ENCODE measurements around the gene EVA1C. TPM values are rescaled to one million over a fixed set of nuclear protein-coding genes. Genes with fewer than 3 reads are reported as not detected.

EVA1C gene
- total and polyA plus RNA-seq, 10 of the 15 experiments (the other 5 are each of a cell fraction or from before 2014, with no cell fraction given): 0.13 to 0.56 (median 0.34) TPM; not detected in 7

DNA sequence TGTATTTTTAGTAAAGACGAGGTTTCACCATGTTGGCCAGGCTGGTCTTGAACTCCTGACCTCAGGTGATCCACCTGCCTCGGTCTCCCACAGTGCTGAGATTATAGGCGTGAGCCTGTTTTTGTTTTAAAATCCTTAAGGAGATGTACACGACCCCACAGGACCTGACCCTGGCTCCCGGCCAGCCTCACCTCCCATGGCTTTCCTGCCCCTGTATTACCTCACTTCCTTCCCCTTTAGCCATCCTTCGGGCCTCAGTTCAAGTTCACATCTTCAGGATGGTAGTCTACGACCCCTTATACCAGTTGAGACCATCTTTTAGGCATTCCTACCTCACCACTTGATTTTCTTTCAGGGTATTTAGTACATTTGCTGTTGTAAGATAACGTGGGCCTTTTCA is 136.5 kb downstream of the EVA1C start:
- Histone ChIP-seq H3K79me2 (ENCODE audit: control insufficient read depth, insufficient read depth, low read length) (no peaks in the 10 kb centered on the region), H3K9me3 (replicated peaks; ENCODE audit: control insufficient read depth, insufficient read depth, low read length) (no peaks in the 10 kb centered on the region), H3K4me3 (no peak overlapping the region), H3K4me1 (ENCODE audit: control insufficient read depth, insufficient read depth, low read length) (no peaks in the 10 kb centered on the region), H4K20me1 (ENCODE audit: control insufficient read depth, insufficient read depth) (no peaks in the 10 kb centered on the region), H3K27ac (ENCODE audit: control insufficient read depth, insufficient read depth) (no peak overlapping the region), H2AFZ (ENCODE audit: control insufficient read depth, low read depth, low read length) (no peak overlapping the region), H3K9ac (ENCODE audit: control insufficient read depth, insufficient read depth, low read length) (no peak overlapping the region), H3K4me2 (ENCODE audit: control insufficient read depth, insufficient read depth) (no peak overlapping the region), H3K27me3 (replicated peaks in 1 of 2; ENCODE audit: control insufficient read depth in 2 of 2, insufficient read depth in 2 of 2, low read length in 1 of 2) (no peaks in the 10 kb centered on the region), H3K36me3 (ENCODE audit: control insufficient read depth in 2 of 2, insufficient read depth in 2 of 2, low read length in 1 of 2) (no peaks in the 10 kb centered on the region)
- TF ChIP-seq KAT2A (conservative IDR thresholded peaks at IDR 0.05; ENCODE audit: control insufficient read depth, low read depth, low read length): no peak
- TF ChIP-seq, protein P1, sequence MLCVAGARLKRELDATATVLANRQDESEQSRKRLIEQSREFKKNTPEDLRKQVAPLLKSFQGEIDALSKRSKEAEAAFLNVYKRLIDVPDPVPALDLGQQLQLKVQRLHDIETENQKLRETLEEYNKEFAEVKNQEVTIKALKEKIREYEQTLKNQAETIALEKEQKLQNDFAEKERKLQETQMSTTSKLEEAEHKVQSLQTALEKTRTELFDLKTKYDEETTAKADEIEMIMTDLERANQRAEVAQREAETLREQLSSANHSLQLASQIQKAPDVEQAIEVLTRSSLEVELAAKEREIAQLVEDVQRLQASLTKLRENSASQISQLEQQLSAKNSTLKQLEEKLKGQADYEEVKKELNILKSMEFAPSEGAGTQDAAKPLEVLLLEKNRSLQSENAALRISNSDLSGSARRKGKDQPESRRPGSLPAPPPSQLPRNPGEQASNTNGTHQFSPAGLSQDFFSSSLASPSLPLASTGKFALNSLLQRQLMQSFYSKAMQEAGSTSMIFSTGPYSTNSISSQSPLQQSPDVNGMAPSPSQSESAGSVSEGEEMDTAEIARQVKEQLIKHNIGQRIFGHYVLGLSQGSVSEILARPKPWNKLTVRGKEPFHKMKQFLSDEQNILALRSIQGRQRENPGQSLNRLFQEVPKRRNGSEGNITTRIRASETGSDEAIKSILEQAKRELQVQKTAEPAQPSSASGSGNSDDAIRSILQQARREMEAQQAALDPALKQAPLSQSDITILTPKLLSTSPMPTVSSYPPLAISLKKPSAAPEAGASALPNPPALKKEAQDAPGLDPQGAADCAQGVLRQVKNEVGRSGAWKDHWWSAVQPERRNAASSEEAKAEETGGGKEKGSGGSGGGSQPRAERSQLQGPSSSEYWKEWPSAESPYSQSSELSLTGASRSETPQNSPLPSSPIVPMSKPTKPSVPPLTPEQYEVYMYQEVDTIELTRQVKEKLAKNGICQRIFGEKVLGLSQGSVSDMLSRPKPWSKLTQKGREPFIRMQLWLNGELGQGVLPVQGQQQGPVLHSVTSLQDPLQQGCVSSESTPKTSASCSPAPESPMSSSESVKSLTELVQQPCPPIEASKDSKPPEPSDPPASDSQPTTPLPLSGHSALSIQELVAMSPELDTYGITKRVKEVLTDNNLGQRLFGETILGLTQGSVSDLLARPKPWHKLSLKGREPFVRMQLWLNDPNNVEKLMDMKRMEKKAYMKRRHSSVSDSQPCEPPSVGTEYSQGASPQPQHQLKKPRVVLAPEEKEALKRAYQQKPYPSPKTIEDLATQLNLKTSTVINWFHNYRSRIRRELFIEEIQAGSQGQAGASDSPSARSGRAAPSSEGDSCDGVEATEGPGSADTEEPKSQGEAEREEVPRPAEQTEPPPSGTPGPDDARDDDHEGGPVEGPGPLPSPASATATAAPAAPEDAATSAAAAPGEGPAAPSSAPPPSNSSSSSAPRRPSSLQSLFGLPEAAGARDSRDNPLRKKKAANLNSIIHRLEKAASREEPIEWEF (IDR thresholded peaks at IDR 0.05; ENCODE audit: insufficient replicate concordance, low read depth, low read length): no peak
- no peak for TF ChIP-seq MTA3 (IDR thresholded peaks at IDR 0.05; ENCODE audit: borderline replicate concordance, low read length)
- no peak for TF ChIP-seq TBL1XR1 (IDR thresholded peaks at IDR 0.05; ENCODE audit: low read depth, low read length)
- no peak for TF ChIP-seq KLF5 (IDR thresholded peaks at IDR 0.05; ENCODE audit: partially characterized antibody)
- no peak for TF ChIP-seq NFXL1 (IDR thresholded peaks at IDR 0.05; ENCODE audit: borderline replicate concordance)
- no peak for TF ChIP-seq KDM1A (IDR thresholded peaks at IDR 0.05; ENCODE audit: borderline replicate concordance)
- no peak for TF ChIP-seq ATF3 (IDR thresholded peaks at IDR 0.05; ENCODE audit: borderline replicate concordance, extremely low read depth, low read depth, low read length)
- TF ChIP-seq SP1 (IDR thresholded peaks at IDR 0.05; ENCODE audit: low read depth, low read length): no peak
- SMC1A ChIA-PET (ENCODE audit: uncharacterized antibody, unreplicated experiment): no interaction called here
- CTCF ChIA-PET: interaction anchor here (1.9 kb wide), 1 partner anchor 20 kb away, joined by 4 read pairs; no protein-coding TSS in a partner anchor
- FAIRE-seq (no peak), ATAC-seq (no peak), DNase-seq (ENCODE audit: low read depth, low spot score) (no peak)
- RAD21 ChIA-PET (ENCODE audit: unreplicated experiment): no interaction called here
- intact Hi-C loops (cut with micrococcal nuclease; ENCODE audit: unreplicated experiment) (no loop called here), in situ Hi-C loops (cut with MboI) (no loop called here)
- no TSS peak for BruUV-seq (replicated peaks)
- POLR2A ChIA-PET: no interaction called here
- 8% methylated on average over 8 of the region's 8 CpGs for WGBS (ENCODE audit: insufficient coverage, insufficient replicate concordance, low lambda C conversion rate, missing lambda C conversion rate)
